ENCODE data around the gene ELF4.

ELF4 gene

DNA sequence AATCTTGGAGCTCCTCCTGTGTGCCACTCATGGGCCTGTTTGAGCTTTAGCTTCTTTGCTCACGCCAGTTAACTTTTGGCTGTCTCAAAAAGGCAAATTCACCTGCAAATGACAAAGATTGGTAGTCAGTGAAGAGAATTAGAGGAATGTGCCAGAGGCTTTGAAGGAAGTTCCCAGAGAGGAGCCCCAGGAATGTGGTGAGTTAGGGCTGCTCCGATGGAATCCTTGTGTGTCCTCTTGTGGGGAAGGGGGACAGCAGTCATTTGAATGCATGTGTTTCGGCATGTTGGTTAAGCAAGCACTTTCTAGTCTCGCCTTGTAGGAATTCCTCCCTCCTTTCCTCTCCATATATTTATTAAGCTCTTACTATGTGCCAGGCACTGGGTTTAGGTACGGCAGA, 62.9 kb downstream of the ELF4 start:
- DNase-seq (ENCODE audit: low read depth in 2 of 2) = no peak

DNA sequence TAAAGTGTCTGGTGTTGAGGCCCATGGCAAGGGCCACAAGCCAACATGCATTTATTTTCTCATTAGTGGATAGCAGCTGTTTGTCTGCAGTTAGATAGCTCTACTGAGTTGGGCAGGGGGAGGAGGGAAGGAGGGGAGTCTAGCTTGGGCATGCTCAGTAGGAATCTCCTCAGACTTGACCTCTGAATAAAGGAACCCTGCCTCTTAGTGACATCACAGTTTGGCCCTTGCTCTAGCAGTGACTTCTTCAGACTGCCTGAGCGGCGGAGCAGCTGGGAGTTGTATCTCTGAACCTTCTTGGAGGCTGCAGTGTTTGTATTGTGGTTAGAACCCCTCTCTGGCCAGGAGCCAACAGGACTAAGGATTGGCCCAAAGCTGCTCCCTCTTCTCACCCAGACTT, 70.5 kb downstream of the ELF4 start:
- DNase-seq (ENCODE audit: low read depth in 2 of 2) = no peak

DNA sequence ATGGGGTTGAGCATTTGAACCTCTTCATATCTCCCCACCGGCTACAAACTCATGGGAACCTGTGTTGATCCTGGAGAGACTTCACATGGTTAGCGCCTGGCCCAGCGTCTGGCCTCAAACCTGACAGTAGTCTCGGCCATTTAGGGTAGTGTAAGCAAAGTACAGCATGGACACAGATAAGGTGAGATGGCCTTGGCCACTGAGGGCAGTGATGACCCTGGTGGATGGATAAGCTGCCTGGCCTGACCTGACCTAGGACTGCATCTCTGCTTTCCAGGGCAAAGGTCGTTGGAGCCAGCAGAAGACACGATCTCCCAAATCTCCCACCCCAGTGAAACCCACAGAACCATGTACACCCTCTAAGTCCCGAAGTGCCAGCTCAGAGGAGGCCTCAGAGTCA, 76.1 kb downstream of the ELF4 start:
- DNase-seq (ENCODE audit: low read depth in 2 of 2) = no peak

DNA sequence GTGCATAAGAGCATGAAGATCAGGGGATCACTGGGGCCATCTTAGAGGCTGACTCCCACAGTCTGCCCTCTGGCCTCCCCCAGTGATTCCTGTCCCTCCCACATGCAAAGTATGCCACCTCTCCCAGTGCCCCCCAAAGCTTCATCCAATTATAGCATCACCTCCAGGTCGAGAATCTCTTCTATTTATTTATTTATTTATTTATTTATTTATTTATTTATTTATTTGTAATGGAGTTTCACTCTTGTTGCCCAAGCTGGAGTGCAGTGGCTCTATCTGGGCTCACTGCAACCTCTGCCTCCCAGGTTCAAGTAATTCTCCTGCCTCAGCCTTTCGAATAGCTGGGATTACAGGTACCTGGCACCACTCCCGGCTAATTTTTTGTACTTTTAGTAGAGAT, 77.7 kb downstream of the ELF4 start:
- DNase-seq (ENCODE audit: low read depth in 2 of 2) = no peak

DNA sequence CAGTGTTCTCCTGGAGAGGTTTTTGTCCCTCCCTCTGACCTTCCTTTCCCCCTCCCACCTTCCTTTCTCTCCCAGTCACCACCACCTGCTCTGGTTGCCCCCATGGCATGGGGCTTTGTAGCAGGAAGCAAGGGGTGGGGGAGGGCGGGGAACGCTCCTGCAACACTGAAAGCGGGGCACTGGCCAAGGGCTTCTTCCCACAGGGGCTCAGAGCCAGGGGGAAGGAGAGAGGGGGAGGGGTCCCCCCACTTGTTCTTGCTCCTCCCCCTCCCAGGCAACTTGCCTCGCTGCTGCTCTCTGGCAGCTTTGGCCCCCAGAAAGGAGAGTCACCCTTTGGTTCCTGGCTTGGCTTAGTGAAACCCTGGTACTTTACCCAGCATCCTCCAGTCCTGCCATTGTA, 79.5 kb downstream of the ELF4 start:
- DNase-seq (ENCODE audit: low read depth in 2 of 2) = no peak

DNA sequence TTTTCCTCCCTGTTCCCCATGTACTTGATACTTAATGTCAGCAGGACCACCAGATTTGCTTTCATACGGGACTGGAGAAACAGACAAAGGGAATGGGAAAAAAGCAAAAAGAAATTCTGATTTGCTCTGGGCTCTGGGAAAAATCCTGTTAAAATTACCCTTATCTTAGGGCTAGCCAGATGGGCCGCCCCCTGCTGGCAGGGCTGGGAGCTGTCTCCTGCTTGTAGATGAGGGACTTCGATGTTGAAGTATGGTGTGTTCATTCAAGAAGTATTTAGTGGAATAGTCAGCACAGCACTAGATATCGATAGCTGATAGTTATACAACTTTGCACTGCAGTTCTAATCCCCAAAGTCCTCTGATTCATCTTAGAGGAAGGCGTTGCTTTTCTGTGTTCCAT, 82.1 kb downstream of the ELF4 start:
- DNase-seq (ENCODE audit: low read depth in 2 of 2) = peak in 1 of 2 donors; percentile 36

DNA sequence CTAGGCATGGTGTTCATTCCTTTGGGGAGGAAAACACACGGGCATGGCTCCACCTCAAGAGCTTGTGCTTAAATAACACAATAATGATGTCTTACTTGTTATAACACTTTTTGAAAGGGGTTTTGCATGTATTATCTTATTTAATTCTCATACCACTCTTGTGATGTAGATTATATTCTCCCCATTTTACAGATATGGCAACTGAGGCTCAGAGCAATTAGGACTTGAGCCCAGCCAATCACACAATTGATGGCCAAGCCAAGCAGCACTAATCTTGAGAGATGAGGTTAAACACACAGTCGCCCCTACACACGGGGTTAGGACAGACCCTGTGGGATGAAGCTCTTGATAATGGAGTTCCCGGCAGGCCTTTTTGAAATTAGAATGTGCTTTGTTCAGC, 82.7 kb downstream of the ELF4 start:
- DNase-seq (ENCODE audit: low read depth in 2 of 2) = no peak

DNA sequence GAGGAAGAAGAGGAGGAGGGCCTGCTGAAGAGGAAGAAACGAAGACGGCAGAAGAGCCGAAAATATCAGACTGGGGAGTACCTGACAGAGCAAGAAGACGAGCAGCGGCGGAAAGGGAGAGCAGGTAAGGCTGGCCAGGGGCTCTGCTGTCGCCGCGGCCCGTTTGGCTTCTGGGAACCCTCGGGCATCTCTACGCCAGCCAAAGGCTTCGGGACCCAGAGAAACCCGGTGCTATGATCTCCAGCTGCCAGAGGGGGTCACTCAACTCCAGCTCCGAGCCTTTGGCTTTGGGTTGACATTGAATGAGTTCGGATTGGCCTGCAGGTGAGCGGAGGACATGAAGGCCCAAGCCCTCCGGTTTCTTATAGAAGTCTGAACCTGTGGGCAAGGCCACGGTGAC, 85.0 kb downstream of the ELF4 start:
- DNase-seq (ENCODE audit: low read depth in 2 of 2) = no peak

DNA sequence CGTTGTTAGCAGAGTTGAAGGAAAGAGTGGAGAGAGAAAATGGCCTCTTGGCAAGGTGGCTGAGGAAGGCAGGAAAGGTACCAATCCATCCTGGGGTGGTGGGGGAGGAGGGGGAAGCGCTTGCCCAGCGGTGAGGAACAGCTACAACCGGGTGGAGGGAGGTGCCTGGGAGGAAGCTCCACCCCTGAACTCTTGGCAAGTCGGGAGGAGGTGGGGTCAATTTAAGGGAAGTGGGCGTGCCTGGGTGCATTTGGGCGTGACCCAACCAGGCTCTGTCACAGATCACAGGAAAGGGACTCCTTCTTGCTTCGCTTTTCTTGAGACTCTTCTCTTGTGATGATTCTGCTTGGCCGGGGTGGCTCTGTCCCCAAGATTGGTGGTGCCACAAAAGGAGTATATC, 86.2 kb downstream of the ELF4 start:
- peak; percentile 52 to 69 for DNase-seq (ENCODE audit: low read depth in 2 of 2)

DNA sequence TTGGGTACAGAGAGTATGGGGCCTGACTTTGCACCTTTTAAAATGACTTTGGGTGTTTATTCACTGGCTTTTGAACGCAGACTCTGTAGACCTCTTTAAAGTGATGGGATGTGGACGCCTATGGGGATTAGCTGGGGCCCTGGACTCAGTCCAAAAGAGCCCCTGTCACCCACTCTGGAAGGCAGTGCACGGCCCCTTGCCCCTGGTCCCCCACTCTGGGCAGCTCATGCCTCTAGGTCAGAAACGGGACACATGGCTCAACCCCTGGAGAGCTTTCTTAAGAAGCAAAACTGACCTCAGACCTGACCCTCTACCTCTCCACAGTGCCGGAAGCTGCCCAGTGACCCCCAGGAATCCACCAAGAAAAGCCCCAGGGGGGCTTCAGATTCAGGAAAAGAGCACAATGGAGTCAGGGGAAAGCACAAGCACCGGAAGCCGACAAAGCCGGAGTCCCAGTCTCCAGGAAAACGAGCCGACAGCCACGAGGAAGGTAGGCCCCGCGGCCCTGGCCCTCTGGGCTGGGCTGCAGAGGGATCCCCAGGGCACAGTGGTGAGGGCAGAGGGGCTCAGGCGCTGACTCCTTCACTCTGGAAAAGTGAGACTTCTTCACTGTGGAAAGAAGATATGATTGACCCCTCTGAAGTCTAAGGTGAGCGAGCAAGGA, 89.5 kb downstream of the ELF4 start:
- no peak for DNase-seq (ENCODE audit: low read depth in 2 of 2)

DNA sequence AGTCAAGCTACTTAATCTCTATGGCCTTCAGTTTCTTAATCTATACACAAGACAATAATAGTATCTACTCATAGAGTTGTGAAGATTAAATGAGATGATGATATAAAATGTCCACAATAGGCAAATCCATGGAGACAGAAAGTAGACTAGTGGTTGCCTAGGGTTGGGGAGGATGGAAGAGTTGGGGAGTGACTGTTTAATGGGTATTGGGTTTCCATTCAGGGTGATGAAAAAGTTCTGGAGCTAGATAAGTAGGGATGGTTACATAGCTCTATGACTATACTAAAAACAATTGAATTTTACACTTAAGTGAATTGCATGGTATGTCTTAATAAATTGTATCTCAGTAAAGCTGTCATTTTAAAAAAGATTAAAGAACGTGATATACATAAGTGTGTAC, 92.2 kb downstream of the ELF4 start:
- DNase-seq (ENCODE audit: low read depth in 2 of 2) = no peak

DNA sequence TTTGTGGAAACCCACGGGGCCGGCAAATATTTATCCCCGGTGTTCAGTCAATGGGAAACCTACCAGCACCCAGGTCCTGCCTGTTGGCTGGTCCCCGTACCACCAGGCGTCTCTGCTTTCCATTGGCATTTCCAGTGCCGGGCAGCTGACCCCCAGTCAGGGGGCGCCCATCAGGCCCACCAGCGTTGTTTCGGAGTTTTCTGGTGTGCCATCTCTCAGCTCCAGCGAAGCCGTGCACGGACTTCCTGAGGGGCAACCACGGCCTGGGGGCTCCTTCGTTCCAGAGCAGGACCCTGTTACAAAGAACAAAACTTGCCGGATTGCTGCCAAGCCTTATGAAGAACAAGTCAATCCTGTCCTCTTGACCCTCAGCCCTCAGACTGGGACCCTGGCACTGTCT, 95.1 kb downstream of the ELF4 start:
- no peak for DNase-seq (ENCODE audit: low read depth in 2 of 2)
